ENCODE data around the gene RAB11FIP3. TPM values are rescaled to one million over a fixed set of nuclear protein-coding genes. Genes with fewer than 3 reads are reported as not detected.

Gene RAB11FIP3
- total RNA-seq, 1 experiment from 2014 or later, result 12.8 TPM

- H3K9me3 ChIP-seq (ENCODE audit: control insufficient read depth in 1 of 2, insufficient read depth in 1 of 2, low read depth in 1 of 2, low read length in 2 of 2), result no peaks in the 10 kb centered on the region
- H4K20me1 ChIP-seq (ENCODE audit: insufficient read depth), result no peaks in the 10 kb centered on the region
- no peak overlapping the region for H3K9ac ChIP-seq (ENCODE audit: low read length)
- H3K4me2 ChIP-seq (ENCODE audit: low read length), result no peak overlapping the region
- no TSS peak for BruUV-seq (replicated peaks)
- ChIA-PET POLR2A (no interaction called here), RAD21 (ENCODE audit: low non-redundant PET in 1 of 2, low total read pairs in 2 of 2, uncharacterized antibody in 2 of 2, unreplicated experiment in 2 of 2) (no interaction called here), CTCF (no interaction called here)
- H3K4me1 ChIP-seq (ENCODE audit: control insufficient read depth in 1 of 2, insufficient read depth in 2 of 2, low read length in 2 of 2), result no peaks in the 10 kb centered on the region
- no peak overlapping the region for H3K4me3 ChIP-seq (replicated peaks in 1 of 2; ENCODE audit: low read depth in 1 of 2, low read length in 2 of 2)
- ATAC-seq (no peak), DNase-seq (ENCODE audit: low read depth, low spot score) (no peak)
- H3K36me3 ChIP-seq (ENCODE audit: control insufficient read depth in 1 of 2, insufficient read depth in 2 of 2, low read length in 2 of 2), result no peaks in the 10 kb centered on the region
- intact Hi-C loops (cut with micrococcal nuclease), result no loop called here
- no peak overlapping the region for H3K27ac ChIP-seq (ENCODE audit: low read depth, low read length)
- H2AFZ ChIP-seq (ENCODE audit: low read depth, low read length, poor library complexity, severe bottlenecking), result no peak overlapping the region
- no peaks in the 10 kb centered on the region for H3K27me3 ChIP-seq (ENCODE audit: insufficient read depth, low read length)
- H3K9me2 ChIP-seq (ENCODE audit: insufficient read depth), result no peaks in the 10 kb centered on the region
- H3K79me2 ChIP-seq (ENCODE audit: insufficient read depth, low read length), result no peaks in the 10 kb centered on the region
- TF ChIP-seq CTCF (IDR thresholded peaks at IDR 0.05 in 2 of 3, conservative IDR thresholded peaks at IDR 0.05 in 1 of 3; ENCODE audit: borderline replicate concordance in 1 of 3, insufficient read depth in 1 of 3, low read depth in 2 of 3, low read length in 2 of 3) (no peak), POLR2A (IDR thresholded peaks at IDR 0.05; ENCODE audit: borderline replicate concordance, extremely low read depth, insufficient read depth, insufficient read length) (no peak), ELF1 (IDR thresholded peaks at IDR 0.05; ENCODE audit: borderline replicate concordance, low read depth) (no peak), POLR2AphosphoS5 (IDR thresholded peaks at IDR 0.05; ENCODE audit: low read depth, low read length) (no peak), EZH2 (IDR thresholded peaks at IDR 0.05) (no peak), SRF (IDR thresholded peaks at IDR 0.05; ENCODE audit: low read depth) (no peak), JUND (IDR thresholded peaks at IDR 0.05) (no peak), EGR1 (IDR thresholded peaks at IDR 0.05; ENCODE audit: low read depth) (no peak), SP1 (IDR thresholded peaks at IDR 0.05; ENCODE audit: low read depth) (no peak), ZNF274 (IDR thresholded peaks at IDR 0.05; ENCODE audit: low read depth, low read length) (no peak), FOSL1 (IDR thresholded peaks at IDR 0.05; ENCODE audit: low read depth) (no peak), ATF3 (IDR thresholded peaks at IDR 0.05) (no peak), EZH2phosphoT487 (IDR thresholded peaks at IDR 0.05; ENCODE audit: borderline replicate concordance) (no peak), ZFX (IDR thresholded peaks at IDR 0.05) (no peak), RAD21 (IDR thresholded peaks at IDR 0.05; ENCODE audit: low read depth) (no peak), CEBPB (IDR thresholded peaks at IDR 0.05; ENCODE audit: low read depth) (no peak)
- TF ChIP-seq, protein P1, sequence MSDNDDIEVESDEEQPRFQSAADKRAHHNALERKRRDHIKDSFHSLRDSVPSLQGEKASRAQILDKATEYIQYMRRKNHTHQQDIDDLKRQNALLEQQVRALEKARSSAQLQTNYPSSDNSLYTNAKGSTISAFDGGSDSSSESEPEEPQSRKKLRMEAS (IDR thresholded peaks at IDR 0.05), result no peak
- TF ChIP-seq, protein P2, sequence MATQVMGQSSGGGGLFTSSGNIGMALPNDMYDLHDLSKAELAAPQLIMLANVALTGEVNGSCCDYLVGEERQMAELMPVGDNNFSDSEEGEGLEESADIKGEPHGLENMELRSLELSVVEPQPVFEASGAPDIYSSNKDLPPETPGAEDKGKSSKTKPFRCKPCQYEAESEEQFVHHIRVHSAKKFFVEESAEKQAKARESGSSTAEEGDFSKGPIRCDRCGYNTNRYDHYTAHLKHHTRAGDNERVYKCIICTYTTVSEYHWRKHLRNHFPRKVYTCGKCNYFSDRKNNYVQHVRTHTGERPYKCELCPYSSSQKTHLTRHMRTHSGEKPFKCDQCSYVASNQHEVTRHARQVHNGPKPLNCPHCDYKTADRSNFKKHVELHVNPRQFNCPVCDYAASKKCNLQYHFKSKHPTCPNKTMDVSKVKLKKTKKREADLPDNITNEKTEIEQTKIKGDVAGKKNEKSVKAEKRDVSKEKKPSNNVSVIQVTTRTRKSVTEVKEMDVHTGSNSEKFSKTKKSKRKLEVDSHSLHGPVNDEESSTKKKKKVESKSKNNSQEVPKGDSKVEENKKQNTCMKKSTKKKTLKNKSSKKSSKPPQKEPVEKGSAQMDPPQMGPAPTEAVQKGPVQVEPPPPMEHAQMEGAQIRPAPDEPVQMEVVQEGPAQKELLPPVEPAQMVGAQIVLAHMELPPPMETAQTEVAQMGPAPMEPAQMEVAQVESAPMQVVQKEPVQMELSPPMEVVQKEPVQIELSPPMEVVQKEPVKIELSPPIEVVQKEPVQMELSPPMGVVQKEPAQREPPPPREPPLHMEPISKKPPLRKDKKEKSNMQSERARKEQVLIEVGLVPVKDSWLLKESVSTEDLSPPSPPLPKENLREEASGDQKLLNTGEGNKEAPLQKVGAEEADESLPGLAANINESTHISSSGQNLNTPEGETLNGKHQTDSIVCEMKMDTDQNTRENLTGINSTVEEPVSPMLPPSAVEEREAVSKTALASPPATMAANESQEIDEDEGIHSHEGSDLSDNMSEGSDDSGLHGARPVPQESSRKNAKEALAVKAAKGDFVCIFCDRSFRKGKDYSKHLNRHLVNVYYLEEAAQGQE (IDR thresholded peaks at IDR 0.05; ENCODE audit: low read depth), result no peak
These were observed 131.2 kb downstream of the RAB11FIP3 start for GRCh38 chr16:556474-557173.
